Measurements from ENCODE around the gene LRP1B.

DNA sequence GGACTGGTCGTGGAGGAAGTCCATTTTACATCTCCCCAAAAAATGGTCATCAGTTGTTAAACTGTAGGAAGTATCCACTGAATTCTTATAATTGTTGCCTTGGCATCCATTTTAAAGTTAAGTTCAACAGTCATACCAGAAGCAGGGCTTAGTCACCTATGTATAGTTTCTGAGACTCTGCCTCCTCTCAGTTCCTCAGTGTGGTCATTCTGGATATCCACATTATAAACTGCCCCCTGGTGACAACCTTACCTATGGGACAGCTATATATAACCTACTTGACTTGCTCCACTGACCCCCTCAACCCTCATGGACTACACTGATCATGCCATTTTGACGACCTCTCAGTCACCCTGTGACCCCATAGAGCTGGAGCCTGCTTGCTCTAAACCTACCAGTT lies 617.0 kb downstream of the LRP1B start:
- TF ChIP-seq, protein P1, sequence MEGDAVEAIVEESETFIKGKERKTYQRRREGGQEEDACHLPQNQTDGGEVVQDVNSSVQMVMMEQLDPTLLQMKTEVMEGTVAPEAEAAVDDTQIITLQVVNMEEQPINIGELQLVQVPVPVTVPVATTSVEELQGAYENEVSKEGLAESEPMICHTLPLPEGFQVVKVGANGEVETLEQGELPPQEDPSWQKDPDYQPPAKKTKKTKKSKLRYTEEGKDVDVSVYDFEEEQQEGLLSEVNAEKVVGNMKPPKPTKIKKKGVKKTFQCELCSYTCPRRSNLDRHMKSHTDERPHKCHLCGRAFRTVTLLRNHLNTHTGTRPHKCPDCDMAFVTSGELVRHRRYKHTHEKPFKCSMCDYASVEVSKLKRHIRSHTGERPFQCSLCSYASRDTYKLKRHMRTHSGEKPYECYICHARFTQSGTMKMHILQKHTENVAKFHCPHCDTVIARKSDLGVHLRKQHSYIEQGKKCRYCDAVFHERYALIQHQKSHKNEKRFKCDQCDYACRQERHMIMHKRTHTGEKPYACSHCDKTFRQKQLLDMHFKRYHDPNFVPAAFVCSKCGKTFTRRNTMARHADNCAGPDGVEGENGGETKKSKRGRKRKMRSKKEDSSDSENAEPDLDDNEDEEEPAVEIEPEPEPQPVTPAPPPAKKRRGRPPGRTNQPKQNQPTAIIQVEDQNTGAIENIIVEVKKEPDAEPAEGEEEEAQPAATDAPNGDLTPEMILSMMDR (IDR thresholded peaks at IDR 0.05): no peak
- no peak for TF ChIP-seq ZFX (IDR thresholded peaks at IDR 0.05; ENCODE audit: borderline replicate concordance)
